AG10803 (cell line): ENCODE measurements around the gene ADSS1.

Experiments
- DNase-seq: peaks from one replicate; pipeline ENCODE4 v3.0.0; 2010; ENCODE audit warnings: low read depth
- H3K4me3 ChIP-seq: 2 replicates; pipeline ENCODE4 v1.5.1; 2011; ENCODE audit warnings: mild to moderate bottlenecking, low read length, control low read depth
- TF ChIP-seq, protein P1 (sequence below): conservative IDR thresholded peaks from 2 replicates; pipeline ENCODE4 v1.5.1; 2011; ENCODE audit warnings: mild to moderate bottlenecking, low read length, control low read depth, inconsistent platforms

The ADSS1 gene

DNA sequence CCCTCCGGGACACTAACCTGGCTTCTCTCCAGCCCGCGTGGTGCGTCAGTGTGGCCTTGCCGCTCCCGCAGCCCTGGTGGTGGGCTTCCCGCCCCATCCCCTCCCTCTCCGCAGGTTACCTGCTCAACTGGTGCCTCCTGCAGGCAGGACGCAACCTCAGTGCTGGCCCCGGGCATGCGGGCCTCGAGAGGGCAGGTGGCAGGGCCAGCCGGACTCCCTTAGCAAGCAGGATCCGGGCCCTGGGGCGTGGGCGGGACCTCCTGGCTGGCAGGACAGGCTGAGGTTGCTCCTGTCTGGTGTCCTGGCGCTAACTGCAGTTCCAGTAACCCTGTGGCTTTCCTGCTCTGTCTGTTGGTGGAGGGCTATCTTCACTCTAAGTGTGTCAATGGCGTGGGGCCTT, 8.6 kb upstream of the ADSS1 start:
- TF ChIP-seq, protein P1, sequence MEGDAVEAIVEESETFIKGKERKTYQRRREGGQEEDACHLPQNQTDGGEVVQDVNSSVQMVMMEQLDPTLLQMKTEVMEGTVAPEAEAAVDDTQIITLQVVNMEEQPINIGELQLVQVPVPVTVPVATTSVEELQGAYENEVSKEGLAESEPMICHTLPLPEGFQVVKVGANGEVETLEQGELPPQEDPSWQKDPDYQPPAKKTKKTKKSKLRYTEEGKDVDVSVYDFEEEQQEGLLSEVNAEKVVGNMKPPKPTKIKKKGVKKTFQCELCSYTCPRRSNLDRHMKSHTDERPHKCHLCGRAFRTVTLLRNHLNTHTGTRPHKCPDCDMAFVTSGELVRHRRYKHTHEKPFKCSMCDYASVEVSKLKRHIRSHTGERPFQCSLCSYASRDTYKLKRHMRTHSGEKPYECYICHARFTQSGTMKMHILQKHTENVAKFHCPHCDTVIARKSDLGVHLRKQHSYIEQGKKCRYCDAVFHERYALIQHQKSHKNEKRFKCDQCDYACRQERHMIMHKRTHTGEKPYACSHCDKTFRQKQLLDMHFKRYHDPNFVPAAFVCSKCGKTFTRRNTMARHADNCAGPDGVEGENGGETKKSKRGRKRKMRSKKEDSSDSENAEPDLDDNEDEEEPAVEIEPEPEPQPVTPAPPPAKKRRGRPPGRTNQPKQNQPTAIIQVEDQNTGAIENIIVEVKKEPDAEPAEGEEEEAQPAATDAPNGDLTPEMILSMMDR = no peak
- no peak for DNase-seq
- no peak overlapping the region for H3K4me3 ChIP-seq

- no peak for DNase-seq
Measured at GRCh38 chr14:104715871-104716270, 8.2 kb upstream of the ADSS1 start.

GRCh38 chr14:104717137-104717536, 6.9 kb upstream of the ADSS1 start:
- no peak overlapping the region for H3K4me3 ChIP-seq
- DNase-seq = no peak
- TF ChIP-seq, protein P1 = no peak

More at GRCh38 chr14:104715871-104716270, 8.2 kb upstream of the ADSS1 start:
- TF ChIP-seq, protein P1 = no peak
- H3K4me3 ChIP-seq = no peak overlapping the region

DNA sequence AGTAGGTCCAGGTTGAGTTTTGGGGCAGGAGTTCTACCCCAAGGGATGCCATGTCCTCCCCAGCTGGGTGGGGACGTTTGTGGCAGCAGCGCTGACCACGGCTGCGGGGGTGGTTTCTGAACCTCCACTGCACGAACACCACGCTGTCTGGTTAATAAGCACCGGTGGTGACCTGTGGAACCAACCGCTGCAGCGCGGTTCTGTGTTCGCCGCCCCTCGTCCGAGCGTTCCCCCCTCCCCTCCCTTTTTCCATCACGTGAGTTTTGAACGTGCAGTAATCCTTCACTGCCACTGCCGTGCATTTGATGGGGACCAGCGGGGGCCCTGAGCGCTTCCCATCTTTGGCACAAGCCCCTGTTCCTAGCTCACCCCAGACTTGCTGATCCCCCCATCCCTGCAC, 6.4 kb upstream of the ADSS1 start:
- no peak for DNase-seq
- no peak overlapping the region for H3K4me3 ChIP-seq
- TF ChIP-seq, protein P1 = no peak

DNA sequence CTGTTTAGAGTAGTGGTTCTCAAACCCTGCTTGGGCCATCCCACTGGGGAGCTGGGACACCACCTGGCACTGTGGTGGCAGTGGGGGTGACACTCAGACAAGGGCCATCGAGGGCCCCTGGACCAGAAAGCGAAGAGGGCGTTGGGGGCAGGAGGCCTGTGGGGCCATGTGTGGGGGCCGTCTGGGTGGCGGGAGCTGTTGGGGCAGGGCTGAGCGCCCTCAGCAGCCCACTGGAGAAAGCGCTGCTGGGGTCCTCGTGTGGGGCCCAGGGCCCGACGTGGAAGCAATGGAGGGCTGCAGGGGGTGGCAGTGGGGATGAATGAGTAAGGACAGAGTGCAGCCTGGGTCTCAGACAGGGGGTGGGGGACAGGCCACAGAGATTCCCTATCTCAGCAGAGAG, 5.9 kb upstream of the ADSS1 start:
- TF ChIP-seq, protein P1 = no peak
- H3K4me3 ChIP-seq = no peak overlapping the region
- no peak for DNase-seq

DNA sequence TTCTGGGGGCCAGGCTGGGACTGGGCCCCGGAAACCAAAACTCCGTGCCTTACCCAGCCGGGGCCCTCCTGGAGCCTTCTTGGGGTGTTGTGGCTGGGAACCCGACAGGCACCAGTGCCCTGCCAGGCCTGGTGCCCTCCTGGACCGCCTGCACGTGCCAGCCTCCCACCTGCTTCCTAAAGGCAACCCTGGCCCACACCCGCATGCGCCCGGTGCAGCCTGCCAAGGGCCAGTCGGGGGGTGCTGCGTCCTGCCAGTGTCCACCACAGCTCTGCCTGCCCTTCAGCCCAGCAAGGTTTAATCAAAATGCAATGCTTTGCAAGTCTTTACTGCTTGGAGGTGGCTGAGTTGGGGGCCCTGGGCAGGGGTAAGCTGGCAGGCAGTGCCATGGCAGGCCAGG, 5.2 kb upstream of the ADSS1 start:
- H3K4me3 ChIP-seq = no peak overlapping the region
- DNase-seq = no peak
- TF ChIP-seq, protein P1 = no peak

DNA sequence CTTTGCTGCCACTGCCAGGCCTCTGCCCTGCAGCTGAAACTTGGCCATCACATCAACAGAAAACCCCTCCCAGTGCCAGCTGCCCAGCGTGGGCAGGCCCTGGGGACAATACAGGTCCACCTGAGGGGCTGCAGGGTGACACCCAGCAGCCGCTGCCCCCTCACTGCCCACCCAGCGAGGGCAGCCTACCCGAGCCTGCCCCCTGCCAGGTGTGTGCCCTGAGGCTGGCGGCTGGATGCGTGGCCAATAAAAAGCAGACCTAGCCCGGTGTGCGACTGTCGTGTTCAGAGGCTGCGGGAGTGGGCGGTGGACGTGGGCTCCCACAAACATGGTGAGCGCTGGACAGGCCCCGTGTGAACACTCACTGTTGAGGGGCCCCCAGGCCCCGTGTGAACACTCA, 4.7 kb upstream of the ADSS1 start:
- no peak overlapping the region for H3K4me3 ChIP-seq
- TF ChIP-seq, protein P1 = no peak
- DNase-seq = no peak
